ENCODE measurements around the gene CCDC88C.
A peak's percentile ranks its signal among the peaks of the same experiment; 100 is the strongest.

CCDC88C gene

GRCh38 chr14:91378930-91379578 lies 38.6 kb downstream of the CCDC88C start:
- no peak for DNase-seq (ENCODE audit: low spot score)
- no peak for FAIRE-seq

DNA sequence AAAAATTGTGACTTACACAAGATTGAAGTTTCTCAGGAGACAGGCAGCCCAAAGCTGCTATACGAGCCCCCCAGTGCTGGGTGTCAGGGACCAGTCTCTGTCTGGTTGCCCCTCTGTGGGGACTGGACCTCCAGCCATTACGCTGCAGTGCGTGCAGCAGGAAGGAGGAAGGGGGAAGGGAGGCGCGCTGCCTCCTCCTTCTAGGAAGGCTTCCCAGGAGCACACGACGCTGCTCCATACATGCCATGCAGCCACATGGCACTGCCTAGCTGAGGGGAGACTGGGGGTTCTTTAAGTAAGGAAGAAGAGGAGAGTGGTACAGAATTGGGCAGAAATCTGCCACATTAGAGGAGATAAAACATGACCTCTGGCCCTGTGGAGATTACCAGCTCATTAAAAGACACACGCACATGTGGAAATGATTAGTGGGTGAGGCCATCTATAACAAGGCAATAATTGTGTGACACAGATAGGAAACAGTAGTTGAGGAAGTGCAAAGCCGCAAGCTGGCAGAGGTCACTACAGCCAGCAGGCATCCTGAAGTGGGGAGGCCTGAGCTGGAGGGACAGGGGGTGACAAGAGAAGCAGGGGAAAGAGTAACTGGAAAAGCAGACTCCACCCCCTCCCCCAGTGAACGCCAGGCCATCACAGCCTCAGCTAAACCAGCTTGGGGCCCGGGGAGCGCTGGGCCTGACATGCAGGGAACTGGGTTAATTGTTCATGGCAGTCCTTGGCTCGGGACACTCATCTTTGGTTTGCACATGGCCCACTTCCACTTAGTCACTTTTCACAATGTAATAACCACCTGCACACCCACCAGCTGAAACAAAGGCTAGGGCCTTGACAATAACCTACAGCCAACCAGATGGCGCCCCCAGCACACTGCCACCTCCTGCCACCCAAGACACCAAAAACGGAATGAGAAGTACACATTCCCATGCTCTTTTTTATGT lies 39.6 kb downstream of the CCDC88C start:
- no peak for FAIRE-seq

DNA sequence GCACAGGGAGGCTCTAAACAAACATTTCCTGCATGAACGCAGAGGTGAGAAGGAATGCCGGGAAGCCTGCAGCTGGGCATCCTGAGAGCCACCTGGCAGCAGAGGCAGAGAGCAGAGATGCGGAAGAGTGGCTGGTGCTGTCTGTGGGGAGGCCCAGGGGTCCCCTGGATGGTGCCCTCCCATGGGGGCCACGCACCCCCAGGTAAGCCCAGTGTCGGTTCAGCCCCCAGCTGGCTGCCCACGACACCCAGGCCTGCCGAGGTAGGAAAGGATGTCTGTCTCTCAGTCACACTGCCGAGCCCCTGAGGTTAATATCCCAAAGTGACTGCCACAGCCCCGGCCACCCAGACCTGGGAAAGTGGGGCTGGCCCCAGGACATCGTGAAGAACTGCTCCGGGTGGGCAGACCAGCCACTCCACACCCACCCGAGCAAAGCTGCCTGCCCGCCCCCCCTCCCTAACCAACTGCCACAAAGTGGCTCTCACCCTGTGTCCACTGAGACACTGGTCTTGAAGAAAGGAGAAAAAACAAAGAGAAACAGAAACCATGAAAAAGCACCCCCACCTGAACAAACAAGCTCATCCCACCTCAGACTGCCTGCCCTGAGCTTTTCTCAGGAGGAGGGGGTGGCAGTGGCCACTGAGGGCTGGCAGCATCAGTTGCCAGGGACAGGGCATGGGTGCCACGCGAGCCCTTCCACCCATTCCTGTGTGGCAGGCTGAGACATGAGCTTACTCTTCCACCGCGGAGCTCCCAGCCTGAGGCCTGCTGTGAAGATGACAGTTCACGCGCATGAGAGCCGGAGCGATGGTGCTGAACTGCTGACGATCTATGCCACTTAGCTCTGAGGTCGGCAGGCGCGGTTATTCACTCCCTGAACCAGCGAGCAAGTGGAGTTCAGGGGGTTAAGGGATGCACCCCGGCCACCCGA lies 40.8 kb downstream of the CCDC88C start:
- DNase-seq (ENCODE audit: low spot score) (no peak), FAIRE-seq (no peak)

More for the DNA sequence above, 39.6 kb downstream of the CCDC88C start:
- DNase-seq (ENCODE audit: low spot score): no peak

GRCh38 chr14:91375720-91376452 lies 41.7 kb downstream of the CCDC88C start:
- FAIRE-seq: no peak
- DNase-seq (ENCODE audit: low spot score): no peak

DNA sequence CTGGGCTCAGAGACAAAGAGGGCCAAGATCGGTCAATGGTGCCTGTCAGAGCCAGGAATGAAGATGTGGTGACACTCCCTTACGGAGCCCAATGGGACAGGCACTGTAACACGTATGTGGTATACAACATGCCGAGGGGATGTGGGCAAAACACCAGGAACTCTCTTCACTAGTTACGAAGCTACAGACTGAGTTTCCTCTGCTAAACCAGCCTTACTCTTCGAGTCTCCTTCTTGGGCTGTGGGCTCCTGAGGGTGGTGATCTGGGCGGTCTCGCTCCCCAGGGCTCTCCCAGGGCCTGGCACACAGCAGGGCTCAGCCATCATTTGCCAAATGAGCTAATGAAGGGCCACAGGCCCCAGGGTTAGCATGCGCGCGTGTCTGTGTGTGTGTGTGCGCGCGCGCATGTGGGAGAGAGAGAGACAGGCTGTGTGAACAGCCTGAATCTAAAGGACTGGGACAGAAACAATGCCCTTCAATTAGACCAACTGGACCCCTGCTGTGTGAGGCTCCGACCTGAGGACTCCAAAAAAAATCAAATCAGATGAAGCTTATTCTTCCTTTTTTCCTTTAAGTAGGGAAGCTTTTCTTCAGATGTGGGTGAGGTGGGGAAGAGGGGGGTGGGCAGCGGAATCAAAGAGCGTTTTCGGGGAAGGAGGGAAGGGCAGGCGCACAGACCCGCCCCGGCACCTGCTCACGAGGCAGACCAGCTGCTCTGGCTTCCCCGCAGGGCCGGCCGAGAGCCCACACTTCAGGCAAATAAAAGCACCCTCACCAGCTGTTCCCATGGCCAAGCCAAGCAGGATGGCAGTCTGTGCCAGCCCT lies 42.5 kb downstream of the CCDC88C start:
- no peak for DNase-seq (ENCODE audit: low spot score)
- no peak for FAIRE-seq

GRCh38 chr14:91374287-91374878 lies 43.2 kb downstream of the CCDC88C start:
- DNase-seq (ENCODE audit: low spot score): no peak
- no peak for FAIRE-seq

- FAIRE-seq (no peak), DNase-seq (ENCODE audit: low spot score) (no peak)
Observed at GRCh38 chr14:91373591-91374254, 43.9 kb downstream of the CCDC88C start.

- FAIRE-seq (no peak), DNase-seq (ENCODE audit: low spot score) (no peak)
Observed at GRCh38 chr14:91372671-91373495, 44.7 kb downstream of the CCDC88C start.

- DNase-seq (ENCODE audit: low spot score) (no peak), FAIRE-seq (no peak)
Observed at GRCh38 chr14:91371990-91372375, 45.6 kb downstream of the CCDC88C start.

DNA sequence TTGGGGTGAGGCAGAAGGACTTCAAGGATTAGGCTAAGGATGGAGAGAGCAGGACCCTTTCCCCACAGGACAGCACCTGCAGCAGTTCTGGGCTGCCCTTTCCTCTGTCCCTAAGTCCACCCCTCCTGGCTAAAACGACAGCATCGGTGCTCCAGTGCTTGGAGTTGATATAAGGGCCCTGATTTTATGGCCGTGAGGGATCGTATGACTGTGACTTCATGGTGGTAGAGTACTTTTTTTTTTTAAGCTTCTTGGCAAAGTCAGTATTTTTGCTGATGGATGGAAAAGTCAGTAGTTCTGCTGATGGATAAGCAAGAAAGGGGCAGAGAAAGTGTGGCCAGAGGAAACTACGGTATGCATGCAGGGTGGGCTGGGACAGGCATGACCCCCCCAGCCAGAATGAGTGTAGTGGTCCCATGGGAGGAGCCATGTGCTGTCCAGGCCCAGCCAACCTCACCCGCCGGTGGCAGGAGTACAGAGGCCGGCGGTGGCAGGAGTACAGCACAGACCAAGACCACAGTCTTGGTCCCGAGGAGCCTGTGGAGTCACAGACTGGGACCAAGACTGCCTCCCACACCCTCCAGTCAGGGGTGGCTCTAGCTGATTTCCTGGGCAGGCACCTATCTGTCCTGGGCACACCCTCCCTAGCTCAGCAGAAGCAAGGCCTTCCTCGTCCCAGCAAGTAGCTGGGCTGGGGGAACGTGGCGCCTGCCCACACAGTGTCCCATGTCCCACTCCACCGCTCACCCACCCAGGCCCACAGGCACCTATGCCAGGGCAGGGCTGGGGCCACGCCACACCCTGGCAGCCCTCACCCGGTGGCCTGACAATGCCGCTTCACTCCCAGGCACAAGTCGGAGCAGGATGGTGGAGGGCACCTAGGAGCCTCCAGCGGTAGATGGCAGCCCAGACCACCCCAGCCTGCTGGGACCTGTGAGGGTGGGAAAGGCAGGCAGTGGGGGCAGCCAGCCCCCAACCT lies 46.3 kb downstream of the CCDC88C start:
- DNase-seq (ENCODE audit: low spot score) (no peak), FAIRE-seq (no peak)

DNA sequence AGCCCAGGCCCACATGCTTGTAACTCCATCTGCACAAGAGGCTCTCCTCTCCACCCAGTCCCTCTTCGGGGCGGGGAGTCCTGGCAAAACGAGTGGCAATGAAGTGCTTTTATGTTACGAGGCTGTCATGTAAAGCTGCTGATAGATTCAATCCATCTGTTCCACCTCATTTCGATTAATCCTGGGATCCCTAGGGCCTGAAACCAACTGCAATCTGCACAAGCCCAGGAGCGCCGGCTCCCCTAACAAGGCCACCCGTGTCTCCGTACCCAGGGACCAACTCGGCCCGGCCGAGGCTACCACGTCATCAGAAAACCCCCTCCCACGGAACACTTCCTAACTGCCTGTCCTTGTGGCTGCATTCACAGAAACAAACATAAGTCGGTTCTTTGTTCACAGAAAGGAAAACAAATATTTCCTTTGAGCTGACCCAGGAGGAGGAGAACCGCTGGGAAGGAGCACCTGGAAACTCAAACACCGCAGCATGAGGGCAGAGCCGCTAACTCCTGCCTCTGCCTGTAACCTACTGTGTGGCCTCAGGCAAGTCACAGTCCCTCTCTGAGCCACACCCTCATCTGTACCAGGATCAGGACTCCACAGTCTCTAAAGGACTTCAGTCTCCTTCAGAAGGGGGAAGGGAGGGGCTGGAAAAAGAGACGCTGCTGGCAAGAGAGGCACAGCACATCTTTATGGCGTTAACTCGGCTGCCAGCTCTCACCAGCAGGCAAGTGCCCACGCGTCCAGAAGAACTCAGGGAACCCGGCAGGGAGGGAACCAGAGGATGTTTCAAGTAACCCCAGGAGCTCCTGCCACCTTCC lies 47.8 kb downstream of the CCDC88C start:
- no peak for FAIRE-seq
- DNase-seq (ENCODE audit: low spot score): no peak

GRCh38 chr14:91368776-91369416 lies 48.7 kb downstream of the CCDC88C start:
- DNase-seq (ENCODE audit: low spot score): no peak
- no peak for FAIRE-seq

DNA sequence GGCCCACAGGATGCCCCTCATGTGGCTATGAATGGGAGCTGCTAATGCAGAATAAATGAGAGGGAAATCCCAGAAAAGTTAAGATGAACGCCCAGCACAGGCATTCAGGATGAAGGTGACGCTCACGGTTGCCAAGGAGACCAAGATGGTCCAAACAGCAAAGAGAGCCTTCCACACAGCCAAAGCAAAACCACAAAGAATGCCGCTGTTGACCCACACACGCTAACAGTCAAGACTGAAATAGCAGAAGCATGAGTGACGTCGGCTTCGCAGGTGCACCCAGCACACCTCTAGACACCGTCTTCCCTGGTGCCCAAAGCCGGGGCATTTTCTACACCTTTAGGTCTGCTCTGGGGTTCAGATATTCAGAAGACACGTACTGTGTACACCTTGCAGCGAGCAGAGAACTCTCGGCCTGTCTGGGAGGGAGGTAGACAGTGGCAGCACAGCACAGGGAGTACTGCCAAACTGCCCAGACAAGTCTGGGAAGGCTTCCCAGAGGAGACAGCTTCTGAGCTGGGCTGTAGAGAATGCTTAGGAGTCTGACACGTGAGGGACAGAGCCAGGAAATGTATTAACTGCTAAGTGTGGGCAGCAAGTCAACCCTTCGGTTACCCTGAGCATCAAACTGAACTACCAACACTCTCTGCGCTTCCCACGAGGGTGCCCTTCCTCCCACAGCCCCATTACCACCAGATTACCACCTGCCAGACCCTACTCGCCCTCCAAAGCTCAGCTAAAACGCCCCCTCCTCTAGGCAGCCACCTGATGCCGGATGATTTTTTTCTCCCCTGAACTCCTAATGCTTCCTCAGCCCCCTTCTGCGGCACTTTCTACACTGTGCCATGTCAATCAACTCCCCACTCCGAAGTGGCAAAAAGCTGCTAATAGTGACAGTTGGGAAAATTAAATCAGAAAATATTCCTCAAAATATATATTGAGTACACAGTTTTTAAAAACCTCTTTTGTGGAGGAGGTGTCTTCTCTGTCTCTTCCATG lies 50.1 kb downstream of the CCDC88C start:
- FAIRE-seq: no peak
- DNase-seq (ENCODE audit: low spot score): peak; percentile 82

DNA sequence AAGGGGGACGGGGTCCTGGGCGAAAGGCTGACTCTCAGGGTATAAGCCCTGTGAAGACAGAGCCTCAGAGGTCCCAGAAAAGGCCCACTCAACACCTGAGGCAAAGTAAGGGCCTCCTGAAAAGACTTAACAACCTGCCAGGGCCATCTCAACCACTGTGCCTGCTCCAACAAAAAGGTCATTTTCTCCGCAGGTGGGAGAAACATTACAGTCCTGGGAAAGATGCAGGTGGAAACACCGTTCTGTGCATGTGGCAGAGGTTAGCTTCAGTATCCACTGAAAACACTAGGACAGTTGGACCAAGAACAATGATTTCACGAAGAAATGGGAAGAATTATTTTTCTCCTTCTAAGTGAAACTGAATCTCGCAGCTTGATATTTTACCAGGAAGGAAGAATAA lies 50.9 kb downstream of the CCDC88C start:
- FAIRE-seq (no peak), DNase-seq (ENCODE audit: low spot score) (no peak)
